Adrenal gland (tissue), 12 donors: ENCODE data around the gene CNKSR3. TPM values are rescaled to one million over a fixed set of nuclear protein-coding genes. Genes with fewer than 3 reads are reported as not detected.

Source experiments
- DNase-seq, 7 donors: peaks; one replicate each; pipeline ENCODE4 v3.0.0-alpha.2; 2019 to 2020
- H3K27ac ChIP-seq, 5 donors: fragments of 200-600 bp; sonication (generic) in 4 of 5; 1 replicate in 3 of 5; 2 replicates in 2 of 5; pipeline versions ENCODE4 v1.5.1 to v1.8.0; 2016 to 2020; ENCODE audit warnings: mild to moderate bottlenecking in 1 of 5
- H3K27me3 ChIP-seq: fragments of 200-600 bp; 2 replicates; pipeline ENCODE4 v1.8.0; 2021
- H3K36me3 ChIP-seq, 2 donors: fragments of 200-600 bp; replicated peaks in 1 of 2; 1 replicate in 1 of 2; 2 replicates in 1 of 2; pipeline versions ENCODE4 v1.5.1 to v1.8.0; 2018 to 2022
- H3K4me1 ChIP-seq, 2 donors: fragments of 200-600 bp; replicated peaks in 1 of 2; 1 replicate in 1 of 2; 2 replicates in 1 of 2; pipeline versions ENCODE4 v1.5.1 to v1.8.0; 2018 to 2021
- H3K4me3 ChIP-seq, 4 donors: fragments of 200-600 bp; sonication (generic) in 3 of 4; one replicate each; pipeline ENCODE4 v1.5.1; 2016 to 2018
- H3K9me3 ChIP-seq, 3 donors: fragments of 200-600 bp; sonication (generic) in 1 of 3; replicated peaks in 1 of 3; 1 replicate in 2 of 3; 2 replicates in 1 of 3; pipeline versions ENCODE4 v1.5.1 to v1.8.0; 2016 to 2021
- CTCF ChIP-seq, 6 experiments: fragments of 450-650 bp in 4 of 6; fragments of 200-600 bp in 2 of 6; sonication (generic) in 1 of 6; IDR thresholded peaks; 1 replicate in 5 of 6; 2 replicates in 1 of 6; pipeline versions ENCODE4 v1.5.1 to v1.8.0; 2016 to 2021; ENCODE audit warnings: antibody characterized with exemption in 6 of 6, mild to moderate bottlenecking in 2 of 6, moderate library complexity in 1 of 6
- POLR2A ChIP-seq, 2 donors: fragments of 450-650 bp; IDR thresholded peaks; one replicate each; pipeline ENCODE4 v1.6.1; 2017; ENCODE audit warnings: antibody characterized with exemption in 2 of 2, mild to moderate bottlenecking in 2 of 2, moderate library complexity in 1 of 2
- WGBS, 4 donors: extraction: QIAGEN DNeasy Blood & Tissue Kit in 2 of 4; methylation state at CpG; one replicate each; pipeline versions ENCODE4 v1.1.5 to v1.1.7; 2013 to 2017; 5-methylcytosine and 5-hydroxymethylcytosine counted together
- intact Hi-C, 2 donors: fragments of 100-400 bp; cut with DNase I; formaldehyde crosslinking; loops; one replicate each; pipeline versions ENCODE4 v1.14.1 to v1.15.0; 2022 to 2023
- polyA plus RNA-seq, 3 donors: library from polyadenylated mRNA; stranded (reverse); fragments of 200-250 nt in 2 of 3; fragments of 350-450 nt in 1 of 3; fragmentation: Illumina TruSeq in 1 of 3; extraction: RNeasy Lipid Tissue Mini Kit (QIAGEN cat#74804) in 1 of 3; gene quantifications; one replicate each; pipeline ENCODE4 v1.2.3, GENCODE V29; 2013 to 2014
- total RNA-seq, 9 donors: library from RNA; depleted of rRNA in 4 of 9; stranded (reverse); fragments of >200 nt in 4 of 9; fragments of 120-200 nt in 1 of 9; fragmentation: NEBNext Ultra II Directional in 1 of 9; extraction: Animal tissue kit (Norgen Biotek cat#: 25700) in 1 of 9; gene quantifications; one replicate each; pipeline versions ENCODE4 v1.1.0 to v1.2.4, GENCODE V29; 2013 to 2023
- donor health status: healthy with polysubstance abuse.
- donor health status: Bipolar disorder and iron deficiency.
- donor health status: DM: yes; HTN: yes; CAD: no.
- donor health status: DM: no; HTN: no; CAD: no.
- donor health status: DM: no; HTN: no; CAD: no.
- donor health status: DM: yes; HTN: yes; CAD: no.

CNKSR3 gene
- total and polyA plus RNA-seq, 12 donors: 1.1 to 10.7 (median 2.5) TPM

GRCh38 chr6:154522576-154522975 lies 12.1 kb upstream of the CNKSR3 start:
- DNase-seq: no peak
- H3K4me3 ChIP-seq: no peak overlapping the region
- intact Hi-C loops: no loop called here
- 75 to 84% (median 83%) methylated on average over 4 of the region's 4 CpGs for WGBS, 4 donors
- no peaks in the 10 kb centered on the region for H3K9me3 ChIP-seq
- no peaks in the 10 kb centered on the region for H3K27me3 ChIP-seq
- H3K36me3 ChIP-seq: no peaks in the 10 kb centered on the region
- no peak overlapping the region for H3K27ac ChIP-seq
- no peak for TF ChIP-seq CTCF (IDR thresholded peaks at IDR 0.05)
- TF ChIP-seq POLR2A (IDR thresholded peaks at IDR 0.05): no peak
- no peaks in the 10 kb centered on the region for H3K4me1 ChIP-seq

- no peaks in the 10 kb centered on the region for H3K27me3 ChIP-seq
- H3K9me3 ChIP-seq: no peaks in the 10 kb centered on the region
- no peak for TF ChIP-seq POLR2A (IDR thresholded peaks at IDR 0.05)
- TF ChIP-seq CTCF (IDR thresholded peaks at IDR 0.05): no peak
- intact Hi-C loops: no loop called here
- H3K4me1 ChIP-seq: no peaks in the 10 kb centered on the region
- WGBS, 4 donors: 86 to 96% (median 91%) methylated on average over 7 of the region's 7 CpGs
- DNase-seq: no peak
- no peak overlapping the region for H3K27ac ChIP-seq
- H3K4me3 ChIP-seq: no peak overlapping the region
- no peaks in the 10 kb centered on the region for H3K36me3 ChIP-seq
Measured at GRCh38 chr6:154521412-154521811, 10.9 kb upstream of the CNKSR3 start.

GRCh38 chr6:154520280-154520679 lies 9.8 kb upstream of the CNKSR3 start:
- WGBS, 4 donors: 62 to 66% (median 63%) methylated on average over 5 of the region's 5 CpGs
- DNase-seq: no peak
- Histone ChIP-seq H3K4me1 (no peaks in the 10 kb centered on the region), H3K27ac (no peak overlapping the region), H3K27me3 (no peaks in the 10 kb centered on the region), H3K36me3 (no peaks in the 10 kb centered on the region), H3K9me3 (no peaks in the 10 kb centered on the region), H3K4me3 (no peak overlapping the region)
- TF ChIP-seq CTCF (IDR thresholded peaks at IDR 0.05) (no peak), POLR2A (IDR thresholded peaks at IDR 0.05) (no peak)
- intact Hi-C loops: no loop called here

GRCh38 chr6:154518396-154518795 lies 7.9 kb upstream of the CNKSR3 start:
- no peak for TF ChIP-seq CTCF (IDR thresholded peaks at IDR 0.05)
- no peak for TF ChIP-seq POLR2A (IDR thresholded peaks at IDR 0.05)
- Histone ChIP-seq H3K27me3 (no peaks in the 10 kb centered on the region), H3K9me3 (no peaks in the 10 kb centered on the region), H3K4me1 (no peaks in the 10 kb centered on the region), H3K36me3 (no peaks in the 10 kb centered on the region), H3K27ac (no peak overlapping the region), H3K4me3 (no peak overlapping the region)
- WGBS, 4 donors: 79 to 89% (median 84%) methylated on average over 6 of the region's 6 CpGs
- intact Hi-C loops: no loop called here
- DNase-seq: no peak
